Memory B cell (primary cell): ENCODE data around the gene PHF21A.
"Not testable (repeated sequence)": the region's sequence is repeated elsewhere in the genome, so short reads cannot be mapped to it uniquely, and the experiment has no call there.

Experiments used
- ATAC-seq: fragments of 150-1000 bp; cut with Tn5 transposase; 2 replicates; pipeline ENCODE4 v1.10.0; 2021; ENCODE audit warnings: low read depth, mild to moderate bottlenecking, moderate library complexity
- DNase-seq, 2 donors: peaks; one replicate each; pipeline ENCODE4 v3.0.0; 2022; ENCODE audit warnings: low spot score in 2 of 2
- H3K27ac Mint-ChIP-seq: one replicate; pipeline ENCODE4 v1.8.0; 2022; ENCODE audit warnings: mild to moderate bottlenecking, moderate library complexity, mixed read lengths
- H3K27me3 Mint-ChIP-seq: one replicate; pipeline ENCODE4 v1.8.0; 2022; ENCODE audit warnings: mixed read lengths
- H3K36me3 Mint-ChIP-seq: one replicate; pipeline ENCODE4 v1.8.0; 2022; ENCODE audit warnings: mild to moderate bottlenecking, mixed read lengths
- H3K4me1 Mint-ChIP-seq: one replicate; pipeline ENCODE4 v1.8.0; 2022; ENCODE audit warnings: mixed read lengths
- H3K4me3 Mint-ChIP-seq: one replicate; pipeline ENCODE4 v1.8.0; 2022; ENCODE audit warnings: mild to moderate bottlenecking, moderate library complexity, mixed read lengths
- H3K9me3 Mint-ChIP-seq: one replicate; pipeline ENCODE4 v1.8.0; 2022; ENCODE audit warnings: mixed read lengths

PHF21A gene

GRCh38 chr11:46014168-46014567 is 107.1 kb downstream of the PHF21A start:
- not testable (repeated sequence) for H3K4me3 Mint-ChIP-seq, H3K27me3 Mint-ChIP-seq, ATAC-seq, H3K27ac Mint-ChIP-seq, H3K9me3 Mint-ChIP-seq, DNase-seq, H3K4me1 Mint-ChIP-seq
- H3K36me3 Mint-ChIP-seq = peaks cover 11% of the 10 kb centered on the region

GRCh38 chr11:46012185-46012584 is 109.1 kb downstream of the PHF21A start:
- no peak overlapping the region for H3K4me3 Mint-ChIP-seq
- H3K27ac Mint-ChIP-seq = peak overlapping the region; percentile 49
- H3K36me3 Mint-ChIP-seq = peaks cover 11% of the 10 kb centered on the region
- no peak for DNase-seq
- peaks cover 10% of the 10 kb centered on the region for H3K4me1 Mint-ChIP-seq
- peaks cover 3% of the 10 kb centered on the region for H3K9me3 Mint-ChIP-seq
- ATAC-seq = no peak
- H3K27me3 Mint-ChIP-seq = no peaks in the 10 kb centered on the region

GRCh38 chr11:46010100-46010499 is 111.2 kb downstream of the PHF21A start:
- peaks cover 6% of the 10 kb centered on the region for H3K36me3 Mint-ChIP-seq
- peak overlapping the region; percentile 22 for H3K27ac Mint-ChIP-seq
- peaks cover 8% of the 10 kb centered on the region for H3K4me1 Mint-ChIP-seq
- DNase-seq (no peak), ATAC-seq (no peak)
- no peaks in the 10 kb centered on the region for H3K9me3 Mint-ChIP-seq
- H3K27me3 Mint-ChIP-seq = no peaks in the 10 kb centered on the region
- H3K4me3 Mint-ChIP-seq = no peak overlapping the region

GRCh38 chr11:46009647-46010046 is 111.6 kb downstream of the PHF21A start:
- ATAC-seq (no peak), DNase-seq (no peak)
- H3K27ac Mint-ChIP-seq = peak overlapping the region; percentile 22
- peaks cover 8% of the 10 kb centered on the region for H3K4me1 Mint-ChIP-seq
- H3K9me3 Mint-ChIP-seq = no peaks in the 10 kb centered on the region
- peaks cover 3% of the 10 kb centered on the region for H3K36me3 Mint-ChIP-seq
- no peaks in the 10 kb centered on the region for H3K27me3 Mint-ChIP-seq
- H3K4me3 Mint-ChIP-seq = no peak overlapping the region

GRCh38 chr11:46006418-46007070 is 114.7 kb downstream of the PHF21A start:
- Mint-ChIP-seq H3K27ac (no peak overlapping the region), H3K36me3 (no peaks in the 10 kb centered on the region), H3K4me1 (peaks cover 2% of the 10 kb centered on the region), H3K4me3 (no peak overlapping the region), H3K9me3 (no peaks in the 10 kb centered on the region), H3K27me3 (no peaks in the 10 kb centered on the region)
- DNase-seq = peak in 1 of 2 donors; percentile 65
- peak; percentile 92 for ATAC-seq

GRCh38 chr11:46003572-46003971 is 117.7 kb downstream of the PHF21A start:
- no peak overlapping the region for H3K27ac Mint-ChIP-seq
- no peaks in the 10 kb centered on the region for H3K27me3 Mint-ChIP-seq
- H3K36me3 Mint-ChIP-seq = peaks cover 2% of the 10 kb centered on the region
- ATAC-seq (no peak), DNase-seq (no peak)
- H3K9me3 Mint-ChIP-seq = no peaks in the 10 kb centered on the region
- peaks cover 7% of the 10 kb centered on the region for H3K4me1 Mint-ChIP-seq
- no peak overlapping the region for H3K4me3 Mint-ChIP-seq

- H3K36me3 Mint-ChIP-seq = peaks cover 2% of the 10 kb centered on the region
Measured at GRCh38 chr11:46002189-46002588, 119.1 kb downstream of the PHF21A start.

GRCh38 chr11:46001448-46001914 is 119.8 kb downstream of the PHF21A start:
- Mint-ChIP-seq H3K27ac (no peak overlapping the region), H3K27me3 (no peaks in the 10 kb centered on the region), H3K4me1 (peaks cover 10% of the 10 kb centered on the region), H3K36me3 (peaks cover 2% of the 10 kb centered on the region), H3K9me3 (no peaks in the 10 kb centered on the region), H3K4me3 (no peak overlapping the region)
- no peak for DNase-seq
- ATAC-seq = no peak

More at GRCh38 chr11:46002189-46002588, 119.1 kb downstream of the PHF21A start:
- ATAC-seq (no peak), DNase-seq (no peak)
- Mint-ChIP-seq H3K4me3 (no peak overlapping the region), H3K27me3 (no peaks in the 10 kb centered on the region), H3K9me3 (no peaks in the 10 kb centered on the region), H3K27ac (no peak overlapping the region), H3K4me1 (peaks cover 10% of the 10 kb centered on the region)

- Mint-ChIP-seq H3K27me3 (no peaks in the 10 kb centered on the region), H3K9me3 (no peaks in the 10 kb centered on the region), H3K36me3 (peaks cover 4% of the 10 kb centered on the region), H3K27ac (no peak overlapping the region), H3K4me3 (no peak overlapping the region), H3K4me1 (peaks cover 11% of the 10 kb centered on the region)
- ATAC-seq (no peak), DNase-seq (no peak)
Measured at GRCh38 chr11:45997599-45997998, 123.7 kb downstream of the PHF21A start.

GRCh38 chr11:45995342-45995734 is 125.9 kb downstream of the PHF21A start:
- Mint-ChIP-seq H3K9me3 (no peaks in the 10 kb centered on the region), H3K36me3 (peaks cover 4% of the 10 kb centered on the region), H3K4me3 (no peak overlapping the region), H3K4me1 (peaks cover 17% of the 10 kb centered on the region), H3K27me3 (no peaks in the 10 kb centered on the region), H3K27ac (no peak overlapping the region)
- ATAC-seq (no peak), DNase-seq (no peak)

- H3K4me3 Mint-ChIP-seq = no peak overlapping the region
- H3K27me3 Mint-ChIP-seq = no peaks in the 10 kb centered on the region
- no peak for DNase-seq
- H3K36me3 Mint-ChIP-seq = peaks cover 4% of the 10 kb centered on the region
- H3K9me3 Mint-ChIP-seq = no peaks in the 10 kb centered on the region
- no peak for ATAC-seq
- H3K27ac Mint-ChIP-seq = no peak overlapping the region
- peaks cover 14% of the 10 kb centered on the region for H3K4me1 Mint-ChIP-seq
Measured at GRCh38 chr11:45994371-45995341, 126.6 kb downstream of the PHF21A start.

GRCh38 chr11:45993531-45994001 is 127.7 kb downstream of the PHF21A start:
- no peak for DNase-seq
- no peak overlapping the region for H3K27ac Mint-ChIP-seq
- H3K4me1 Mint-ChIP-seq = peaks cover 13% of the 10 kb centered on the region
- H3K9me3 Mint-ChIP-seq = no peaks in the 10 kb centered on the region
- no peaks in the 10 kb centered on the region for H3K27me3 Mint-ChIP-seq
- peaks cover 2% of the 10 kb centered on the region for H3K36me3 Mint-ChIP-seq
- H3K4me3 Mint-ChIP-seq = no peak overlapping the region
- ATAC-seq = no peak

GRCh38 chr11:45988921-45989320 is 132.3 kb downstream of the PHF21A start:
- H3K9me3 Mint-ChIP-seq = no peaks in the 10 kb centered on the region
- DNase-seq = no peak
- no peak overlapping the region for H3K27ac Mint-ChIP-seq
- H3K4me1 Mint-ChIP-seq = peaks cover 13% of the 10 kb centered on the region
- peaks cover 1% of the 10 kb centered on the region for H3K36me3 Mint-ChIP-seq
- H3K27me3 Mint-ChIP-seq = no peaks in the 10 kb centered on the region
- H3K4me3 Mint-ChIP-seq = no peak overlapping the region
- ATAC-seq = no peak

GRCh38 chr11:45985212-45985611 is 136.0 kb downstream of the PHF21A start:
- H3K4me1 Mint-ChIP-seq = peaks cover 8% of the 10 kb centered on the region
- no peak overlapping the region for H3K4me3 Mint-ChIP-seq
- H3K36me3 Mint-ChIP-seq = peaks cover 2% of the 10 kb centered on the region
- peak overlapping the region; percentile 69 for H3K27ac Mint-ChIP-seq
- no peak for ATAC-seq
- no peaks in the 10 kb centered on the region for H3K27me3 Mint-ChIP-seq
- no peaks in the 10 kb centered on the region for H3K9me3 Mint-ChIP-seq
- no peak for DNase-seq
